Thyroid gland (tissue), 4 donors: ENCODE results near the gene AJAP1.

Source experiments
- POLR2A ChIP-seq, 2 donors: fragments of 450-650 bp; IDR thresholded peaks; one replicate each; pipeline ENCODE4 v1.6.1; 2017; ENCODE audit warnings: antibody characterized with exemption in 2 of 2, mild to moderate bottlenecking in 2 of 2, moderate library complexity in 1 of 2
- TF ChIP-seq, protein P1 (sequence below), 6 experiments: fragments of 200-600 bp in 3 of 6; fragments of 450-650 bp in 3 of 6; sonication (generic) in 3 of 6; IDR thresholded peaks; one replicate each; pipeline ENCODE4 v1.5.1; 2016 to 2019; ENCODE audit warnings: antibody characterized with exemption in 6 of 6, mild to moderate bottlenecking in 2 of 6, inconsistent platforms in 1 of 6, moderate library complexity in 1 of 6

GRCh38 chr1:4657960-4658541 lies 3.6 kb downstream of the AJAP1 start:
- TF ChIP-seq, protein P1, sequence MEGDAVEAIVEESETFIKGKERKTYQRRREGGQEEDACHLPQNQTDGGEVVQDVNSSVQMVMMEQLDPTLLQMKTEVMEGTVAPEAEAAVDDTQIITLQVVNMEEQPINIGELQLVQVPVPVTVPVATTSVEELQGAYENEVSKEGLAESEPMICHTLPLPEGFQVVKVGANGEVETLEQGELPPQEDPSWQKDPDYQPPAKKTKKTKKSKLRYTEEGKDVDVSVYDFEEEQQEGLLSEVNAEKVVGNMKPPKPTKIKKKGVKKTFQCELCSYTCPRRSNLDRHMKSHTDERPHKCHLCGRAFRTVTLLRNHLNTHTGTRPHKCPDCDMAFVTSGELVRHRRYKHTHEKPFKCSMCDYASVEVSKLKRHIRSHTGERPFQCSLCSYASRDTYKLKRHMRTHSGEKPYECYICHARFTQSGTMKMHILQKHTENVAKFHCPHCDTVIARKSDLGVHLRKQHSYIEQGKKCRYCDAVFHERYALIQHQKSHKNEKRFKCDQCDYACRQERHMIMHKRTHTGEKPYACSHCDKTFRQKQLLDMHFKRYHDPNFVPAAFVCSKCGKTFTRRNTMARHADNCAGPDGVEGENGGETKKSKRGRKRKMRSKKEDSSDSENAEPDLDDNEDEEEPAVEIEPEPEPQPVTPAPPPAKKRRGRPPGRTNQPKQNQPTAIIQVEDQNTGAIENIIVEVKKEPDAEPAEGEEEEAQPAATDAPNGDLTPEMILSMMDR (IDR thresholded peaks at IDR 0.05) = no peak
- no peak for TF ChIP-seq POLR2A (IDR thresholded peaks at IDR 0.05)
